ENCODE data around the gene BRD1. TPM values are rescaled to one million over a fixed set of nuclear protein-coding genes. Genes with fewer than 3 reads are reported as not detected.

Gene BRD1
- total RNA-seq, 1 donor from 2014 or later = 32.5 TPM

DNA sequence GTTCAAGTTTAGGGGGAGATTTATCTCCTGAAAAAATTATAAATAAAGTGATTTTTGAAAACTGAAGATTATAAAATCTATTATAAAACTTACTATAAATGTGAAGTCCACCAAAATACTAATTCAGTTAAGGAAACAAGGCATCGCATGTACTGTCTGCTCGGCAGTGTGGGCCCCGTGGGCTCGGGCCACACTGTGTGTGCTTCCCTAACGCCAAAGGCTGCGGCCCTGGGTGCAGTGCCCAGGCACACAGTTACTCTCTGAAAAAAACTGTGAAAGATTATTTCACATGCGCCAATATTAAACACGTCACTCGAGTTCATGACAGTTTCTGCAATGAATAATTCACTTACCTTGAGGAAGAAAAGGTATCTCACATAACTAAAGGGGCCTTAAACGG, 39.8 kb downstream of the BRD1 start:
- Histone ChIP-seq H3K27ac (peak overlapping the region in 1 of 2 donors; percentile 59), H3K4me1 (peaks cover 0 to 18% of the 10 kb centered on the region in 2 donors), H3K36me3 (peaks cover 40 to 61% of the 10 kb centered on the region in 2 donors), H3K27me3 (no peaks in the 10 kb centered on the region), H3K9me3 (no peaks in the 10 kb centered on the region), H3K4me3 (no peak overlapping the region)
- intact Hi-C loops (cut with DNase I) = no loop called here
- DNase-seq (ENCODE audit: low spot score in 2 of 2) = no peak
- TF ChIP-seq, protein P1, sequence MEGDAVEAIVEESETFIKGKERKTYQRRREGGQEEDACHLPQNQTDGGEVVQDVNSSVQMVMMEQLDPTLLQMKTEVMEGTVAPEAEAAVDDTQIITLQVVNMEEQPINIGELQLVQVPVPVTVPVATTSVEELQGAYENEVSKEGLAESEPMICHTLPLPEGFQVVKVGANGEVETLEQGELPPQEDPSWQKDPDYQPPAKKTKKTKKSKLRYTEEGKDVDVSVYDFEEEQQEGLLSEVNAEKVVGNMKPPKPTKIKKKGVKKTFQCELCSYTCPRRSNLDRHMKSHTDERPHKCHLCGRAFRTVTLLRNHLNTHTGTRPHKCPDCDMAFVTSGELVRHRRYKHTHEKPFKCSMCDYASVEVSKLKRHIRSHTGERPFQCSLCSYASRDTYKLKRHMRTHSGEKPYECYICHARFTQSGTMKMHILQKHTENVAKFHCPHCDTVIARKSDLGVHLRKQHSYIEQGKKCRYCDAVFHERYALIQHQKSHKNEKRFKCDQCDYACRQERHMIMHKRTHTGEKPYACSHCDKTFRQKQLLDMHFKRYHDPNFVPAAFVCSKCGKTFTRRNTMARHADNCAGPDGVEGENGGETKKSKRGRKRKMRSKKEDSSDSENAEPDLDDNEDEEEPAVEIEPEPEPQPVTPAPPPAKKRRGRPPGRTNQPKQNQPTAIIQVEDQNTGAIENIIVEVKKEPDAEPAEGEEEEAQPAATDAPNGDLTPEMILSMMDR (IDR thresholded peaks at IDR 0.05) = no peak

DNA sequence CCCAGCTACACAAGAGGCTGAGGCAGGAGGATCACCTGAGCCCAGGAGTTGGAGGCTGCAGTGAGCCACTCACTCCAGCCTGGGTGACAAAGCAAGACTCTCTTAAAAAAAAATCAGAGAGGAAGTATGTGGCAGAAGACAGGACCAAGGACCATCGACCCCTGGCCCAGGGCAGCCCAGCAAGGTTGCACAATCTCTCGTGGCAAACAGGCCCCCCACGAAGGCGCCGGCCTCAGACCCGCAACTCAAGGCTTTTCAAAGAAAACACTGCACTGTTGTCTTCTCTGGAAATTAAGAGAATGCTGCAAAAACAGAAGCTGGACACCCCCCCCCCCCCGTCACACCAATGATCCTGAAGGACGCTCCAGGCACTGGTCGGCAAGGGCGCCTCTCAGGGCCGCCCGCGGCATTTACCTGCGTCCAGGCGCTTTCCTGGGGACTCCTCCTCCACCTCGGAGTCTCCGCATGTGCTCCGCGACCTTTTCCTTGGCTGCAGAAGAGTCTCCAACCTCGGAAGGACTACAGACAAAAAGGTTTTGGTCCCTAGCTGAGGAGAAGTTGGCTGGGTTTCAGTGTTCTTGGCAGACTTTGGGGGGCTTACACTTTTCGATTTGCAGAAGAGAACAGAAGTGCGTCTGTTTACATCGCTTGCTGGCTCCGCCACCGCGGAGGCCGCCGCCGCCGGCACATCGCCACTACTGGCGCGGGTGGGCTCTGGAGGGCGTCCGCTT, 40.5 kb downstream of the BRD1 start:
- H3K4me3 ChIP-seq = no peak overlapping the region
- no peaks in the 10 kb centered on the region for H3K27me3 ChIP-seq
- no peak overlapping the region for H3K27ac ChIP-seq
- H3K9me3 ChIP-seq = no peaks in the 10 kb centered on the region
- TF ChIP-seq, protein P1 (IDR thresholded peaks at IDR 0.05) = no peak
- DNase-seq (ENCODE audit: low spot score in 2 of 2) = no peak
- peaks cover 0 to 17% of the 10 kb centered on the region in 2 donors for H3K4me1 ChIP-seq
- H3K36me3 ChIP-seq = peaks cover 33 to 55% of the 10 kb centered on the region in 2 donors
- intact Hi-C loops (cut with DNase I) = no loop called here

DNA sequence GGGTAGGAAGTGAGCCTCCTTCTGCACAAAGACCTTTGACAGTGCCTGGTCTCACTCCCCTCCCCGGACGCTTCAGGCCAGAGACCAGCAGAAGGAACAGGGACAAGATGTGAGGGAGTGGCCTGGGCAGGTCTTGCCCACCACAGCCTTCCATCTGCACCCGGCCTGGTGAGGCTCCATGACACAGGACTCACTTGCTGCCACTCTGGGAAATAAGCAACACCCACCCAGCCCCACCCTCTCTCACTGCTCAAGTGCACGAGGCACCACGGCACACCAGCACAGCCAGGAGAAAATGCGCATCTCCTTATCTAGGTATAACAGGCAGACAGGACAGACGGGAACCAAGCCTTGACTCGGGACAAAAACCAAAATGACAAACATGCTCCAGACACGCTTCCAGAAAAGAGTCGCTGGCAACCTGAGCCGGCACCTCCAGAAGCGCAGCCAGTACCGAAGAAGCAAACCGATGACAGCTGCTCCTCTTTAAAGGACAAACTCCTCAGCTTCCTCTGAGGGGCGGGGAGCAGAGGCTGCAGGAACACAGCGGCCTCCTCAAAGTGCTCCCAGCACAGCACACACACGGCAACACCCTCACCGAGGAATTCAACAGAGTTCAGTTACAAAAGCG, 41.7 kb downstream of the BRD1 start:
- Histone ChIP-seq H3K27ac (no peak overlapping the region), H3K27me3 (no peaks in the 10 kb centered on the region), H3K9me3 (no peaks in the 10 kb centered on the region), H3K4me3 (no peak overlapping the region), H3K36me3 (peaks cover 27 to 57% of the 10 kb centered on the region in 2 donors), H3K4me1 (peaks cover 0 to 17% of the 10 kb centered on the region in 2 donors)
- intact Hi-C loops (cut with DNase I) = no loop called here
- TF ChIP-seq, protein P1 (IDR thresholded peaks at IDR 0.05) = no peak
- DNase-seq (ENCODE audit: low spot score in 2 of 2) = no peak

DNA sequence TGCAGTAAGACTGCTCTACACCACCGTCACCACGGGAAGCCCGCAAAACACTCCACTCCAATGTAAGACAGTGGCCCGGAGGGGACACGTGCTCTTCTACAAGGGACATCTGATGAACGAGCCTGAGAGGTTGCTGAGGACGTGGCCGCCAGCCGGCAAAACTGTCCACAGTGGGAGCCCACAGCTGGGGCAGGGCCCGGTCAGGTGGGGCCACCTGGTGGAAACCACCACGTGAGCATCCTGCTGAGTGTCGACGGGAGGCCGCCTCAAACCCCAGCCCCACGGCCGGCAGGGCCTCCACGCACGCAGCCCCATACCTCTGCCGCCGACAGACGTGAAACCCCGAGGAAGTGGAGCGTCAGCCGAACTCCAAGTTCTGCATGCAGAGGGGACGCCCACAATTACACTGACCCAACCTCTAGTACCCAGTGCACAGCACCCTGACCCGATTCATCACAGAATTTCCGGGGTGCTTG, 42.6 kb downstream of the BRD1 start:
- Histone ChIP-seq H3K27me3 (no peaks in the 10 kb centered on the region), H3K36me3 (peaks cover 24 to 57% of the 10 kb centered on the region in 2 donors), H3K4me1 (peaks cover 0 to 17% of the 10 kb centered on the region in 2 donors), H3K9me3 (no peaks in the 10 kb centered on the region), H3K4me3 (no peak overlapping the region), H3K27ac (no peak overlapping the region)
- intact Hi-C loops (cut with DNase I) = no loop called here
- TF ChIP-seq, protein P1 (IDR thresholded peaks at IDR 0.05) = no peak
- DNase-seq (ENCODE audit: low spot score in 2 of 2) = no peak

DNA sequence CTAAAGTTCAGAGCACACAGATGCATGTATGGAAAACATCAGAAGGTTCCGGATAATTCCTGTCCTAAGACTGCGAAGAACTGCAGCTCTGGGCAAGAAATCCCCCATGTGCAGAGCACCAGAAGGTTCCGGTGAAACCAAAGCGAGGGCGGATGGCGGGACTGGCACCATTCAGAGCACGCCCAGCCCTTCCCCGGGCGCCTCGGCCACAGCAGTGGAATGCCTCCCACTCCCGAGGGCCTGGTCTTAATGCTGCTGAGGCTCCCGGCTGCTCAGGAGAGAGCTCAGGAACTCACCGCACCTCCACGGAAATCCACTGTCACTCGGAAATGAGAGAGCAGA, 43.1 kb downstream of the BRD1 start:
- DNase-seq (ENCODE audit: low spot score in 2 of 2) = no peak
- Histone ChIP-seq H3K9me3 (no peaks in the 10 kb centered on the region), H3K4me3 (no peak overlapping the region), H3K36me3 (peaks cover 24 to 57% of the 10 kb centered on the region in 2 donors), H3K4me1 (peaks cover 0 to 13% of the 10 kb centered on the region in 2 donors), H3K27ac (no peak overlapping the region), H3K27me3 (no peaks in the 10 kb centered on the region)
- intact Hi-C loops (cut with DNase I) = no loop called here
- TF ChIP-seq, protein P1 (IDR thresholded peaks at IDR 0.05) = no peak

Data from ascending aorta (tissue), 2 donors.